Coronary artery (tissue), 2 donors: ENCODE data around the gene UNC13B.

Experiments used
- DNase-seq: peaks from one replicate; pipeline ENCODE4 v3.0.0-alpha.2; 2017; ENCODE audit warnings: low spot score
- H3K27ac ChIP-seq, 2 donors: fragments of 200-600 bp; sonication (generic); one replicate each; pipeline ENCODE4 v1.5.1; 2016 to 2019
- H3K4me3 ChIP-seq: fragments of 200-600 bp; sonication (generic); 2 replicates; pipeline ENCODE4 v1.5.1; 2016; ENCODE audit warnings: mild to moderate bottlenecking, moderate library complexity
- TF ChIP-seq, protein P1 (sequence below): fragments of 200-600 bp; sonication (generic); IDR thresholded peaks from one replicate; pipeline ENCODE4 v1.5.1; 2019; ENCODE audit warnings: antibody characterized with exemption

Gene UNC13B

DNA sequence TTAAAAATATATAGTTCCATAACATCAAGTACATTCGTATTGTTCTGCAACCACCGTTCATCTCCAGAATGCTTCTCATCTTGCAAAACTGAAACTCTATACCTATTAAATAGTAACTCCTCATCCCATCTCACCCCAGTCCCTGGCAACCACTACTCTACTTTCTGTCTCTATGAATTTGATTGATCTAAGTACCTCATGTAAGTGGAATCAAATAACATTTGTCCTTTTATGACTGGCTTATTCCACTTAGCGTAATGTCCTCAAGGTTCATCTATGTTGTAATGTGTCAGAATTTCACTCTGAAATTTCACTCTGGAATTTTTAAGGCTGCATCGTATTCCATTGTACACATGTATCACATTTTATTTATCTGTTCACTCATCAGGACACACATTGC, 196.0 kb downstream of the UNC13B start:
- TF ChIP-seq, protein P1, sequence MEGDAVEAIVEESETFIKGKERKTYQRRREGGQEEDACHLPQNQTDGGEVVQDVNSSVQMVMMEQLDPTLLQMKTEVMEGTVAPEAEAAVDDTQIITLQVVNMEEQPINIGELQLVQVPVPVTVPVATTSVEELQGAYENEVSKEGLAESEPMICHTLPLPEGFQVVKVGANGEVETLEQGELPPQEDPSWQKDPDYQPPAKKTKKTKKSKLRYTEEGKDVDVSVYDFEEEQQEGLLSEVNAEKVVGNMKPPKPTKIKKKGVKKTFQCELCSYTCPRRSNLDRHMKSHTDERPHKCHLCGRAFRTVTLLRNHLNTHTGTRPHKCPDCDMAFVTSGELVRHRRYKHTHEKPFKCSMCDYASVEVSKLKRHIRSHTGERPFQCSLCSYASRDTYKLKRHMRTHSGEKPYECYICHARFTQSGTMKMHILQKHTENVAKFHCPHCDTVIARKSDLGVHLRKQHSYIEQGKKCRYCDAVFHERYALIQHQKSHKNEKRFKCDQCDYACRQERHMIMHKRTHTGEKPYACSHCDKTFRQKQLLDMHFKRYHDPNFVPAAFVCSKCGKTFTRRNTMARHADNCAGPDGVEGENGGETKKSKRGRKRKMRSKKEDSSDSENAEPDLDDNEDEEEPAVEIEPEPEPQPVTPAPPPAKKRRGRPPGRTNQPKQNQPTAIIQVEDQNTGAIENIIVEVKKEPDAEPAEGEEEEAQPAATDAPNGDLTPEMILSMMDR = no peak
- Histone ChIP-seq H3K4me3 (no peak overlapping the region), H3K27ac (no peak overlapping the region)
- no peak for DNase-seq

DNA sequence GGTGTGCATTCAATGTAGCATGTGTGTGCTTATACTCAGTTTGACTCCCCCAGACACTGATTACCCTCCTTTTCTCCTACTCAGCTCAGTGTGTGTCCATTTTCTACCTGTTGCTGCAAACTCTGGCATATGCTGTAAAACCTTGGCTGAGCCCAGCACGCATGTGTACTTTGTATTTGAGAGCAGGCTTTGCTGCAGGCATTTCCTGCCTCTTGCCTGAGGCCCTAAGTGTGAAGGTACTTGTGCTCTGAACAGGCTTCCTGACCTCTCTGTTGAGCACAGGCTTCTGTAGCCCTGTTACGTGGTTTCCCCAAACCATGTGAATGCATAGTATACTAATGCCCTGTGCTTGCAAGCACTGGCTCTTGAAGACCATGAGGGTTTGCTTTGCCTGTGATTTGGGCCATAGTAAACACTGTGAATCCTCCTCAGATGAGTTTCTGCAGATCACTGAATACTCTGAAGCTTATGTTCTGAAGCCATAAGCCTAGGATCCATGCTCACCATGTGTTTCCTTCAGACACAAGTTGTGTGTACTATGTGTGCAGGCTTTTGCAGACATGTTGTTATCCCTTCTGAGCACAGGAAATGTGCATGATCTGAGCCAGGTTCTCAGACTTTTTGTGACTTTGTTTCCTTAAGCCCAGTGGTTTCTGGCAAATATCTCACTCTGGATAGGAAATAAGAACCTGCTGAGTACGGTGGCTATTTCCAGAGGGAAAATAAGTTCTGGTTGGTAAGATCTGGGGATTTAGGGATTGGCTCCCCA, 203.2 kb downstream of the UNC13B start:
- TF ChIP-seq, protein P1 = no peak
- no peak for DNase-seq
- no peak overlapping the region for H3K4me3 ChIP-seq
- H3K27ac ChIP-seq = no peak overlapping the region

DNA sequence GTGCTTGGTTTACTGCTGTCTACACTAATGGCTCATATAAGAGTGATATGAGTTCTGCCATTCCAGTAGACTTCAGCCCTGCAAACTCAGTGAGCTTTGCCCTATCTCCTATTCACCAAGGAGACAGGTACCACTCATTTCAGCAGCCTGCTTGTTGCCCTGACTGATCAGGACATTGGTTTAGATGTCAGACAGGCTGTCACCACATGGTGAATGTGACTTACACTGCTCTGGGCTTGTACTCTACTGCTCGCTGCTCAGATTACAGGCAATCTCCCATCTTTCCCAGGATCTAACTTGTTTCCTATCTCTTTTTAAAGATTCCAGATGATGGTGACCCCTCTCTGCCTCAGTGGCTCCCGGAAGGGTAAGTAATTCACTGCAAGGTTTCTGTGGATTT, 204.8 kb downstream of the UNC13B start:
- Histone ChIP-seq H3K4me3 (no peak overlapping the region), H3K27ac (no peak overlapping the region)
- TF ChIP-seq, protein P1 = no peak
- no peak for DNase-seq

DNA sequence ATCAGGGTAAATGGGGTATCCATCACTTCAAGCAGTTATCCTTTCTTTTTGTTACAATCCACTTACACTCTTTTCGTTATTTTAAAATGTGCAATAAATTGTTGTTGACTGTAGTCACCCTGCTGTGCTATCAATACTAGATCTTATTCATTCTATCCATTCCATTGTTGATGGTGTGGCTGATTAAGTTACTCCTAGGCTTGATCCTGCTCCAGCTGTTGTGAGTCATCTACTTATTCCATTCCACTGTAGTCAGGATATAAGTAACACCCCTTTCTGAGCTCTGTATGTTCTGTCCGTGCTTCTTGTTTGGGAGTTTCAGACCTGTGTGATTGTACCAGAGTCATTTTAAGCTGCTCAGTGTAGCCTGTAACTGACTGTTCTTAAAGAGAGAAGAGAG, 205.6 kb downstream of the UNC13B start:
- DNase-seq = no peak
- Histone ChIP-seq H3K4me3 (no peak overlapping the region), H3K27ac (no peak overlapping the region)
- TF ChIP-seq, protein P1 = no peak

DNA sequence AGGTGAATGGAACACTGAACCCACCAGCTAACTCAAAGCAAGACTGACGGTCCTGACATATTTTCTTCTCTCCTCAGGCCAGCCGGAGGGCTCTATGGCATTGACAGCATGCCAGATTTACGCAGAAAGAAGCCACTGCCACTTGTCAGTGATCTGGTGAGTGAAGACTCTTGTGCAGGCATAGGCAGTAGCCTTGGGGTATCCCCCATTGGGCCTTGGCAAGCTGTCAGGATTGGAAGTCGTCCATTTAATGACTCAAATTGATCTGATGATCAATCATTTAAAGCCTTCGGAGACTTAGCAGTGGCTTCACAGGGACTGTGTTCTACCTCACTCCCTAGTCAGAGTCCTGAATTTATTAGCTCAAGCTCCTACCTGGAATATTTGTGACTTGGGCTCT, 208.4 kb downstream of the UNC13B start:
- TF ChIP-seq, protein P1 = no peak
- DNase-seq = no peak
- Histone ChIP-seq H3K27ac (no peak overlapping the region), H3K4me3 (no peak overlapping the region)

DNA sequence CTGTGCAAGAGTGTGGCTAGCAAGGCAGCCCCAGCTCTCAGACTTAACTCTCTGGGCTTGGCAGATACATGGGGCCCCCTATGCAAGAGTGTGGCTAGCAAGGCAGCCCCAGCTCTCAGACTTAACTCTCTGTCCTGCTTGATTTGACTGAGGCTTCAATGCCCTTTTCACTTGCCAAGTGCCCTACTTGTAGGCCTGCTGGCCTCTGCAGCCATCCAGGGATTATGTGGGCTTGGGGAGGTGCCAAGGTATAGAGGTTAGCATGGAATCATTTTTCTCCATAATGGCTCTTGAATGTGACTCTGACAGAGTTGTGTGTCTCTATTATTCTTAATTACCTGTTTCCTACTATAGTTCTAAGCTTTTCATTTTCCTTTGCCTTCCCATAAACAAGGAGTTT, 212.6 kb downstream of the UNC13B start:
- DNase-seq = no peak
- TF ChIP-seq, protein P1 = no peak
- H3K27ac ChIP-seq = no peak overlapping the region
- H3K4me3 ChIP-seq = no peak overlapping the region

DNA sequence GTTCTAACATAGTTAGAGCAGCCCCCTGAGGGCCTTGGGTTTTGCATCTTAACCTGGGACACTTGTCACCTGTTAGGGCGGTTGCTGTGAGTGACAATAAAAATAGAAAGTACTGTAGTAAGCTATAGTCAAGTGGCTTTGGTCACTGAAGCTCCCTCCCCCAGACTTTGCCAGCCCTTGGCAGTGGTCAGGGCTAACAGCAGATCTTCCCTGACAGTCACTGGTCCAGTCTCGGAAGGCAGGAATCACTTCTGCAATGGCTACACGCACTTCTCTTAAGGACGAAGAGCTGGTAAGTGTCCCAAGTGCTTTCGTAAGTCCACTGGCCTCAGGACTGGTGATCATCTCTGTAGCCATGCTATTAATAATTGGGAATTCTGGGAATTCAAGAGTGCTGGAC, 213.1 kb downstream of the UNC13B start:
- H3K4me3 ChIP-seq = no peak overlapping the region
- DNase-seq = no peak
- TF ChIP-seq, protein P1 = no peak
- H3K27ac ChIP-seq = no peak overlapping the region
